HG03039 (cell line): ENCODE measurements around the gene RAB8B.
"Not testable (repeated sequence)": the region's sequence is repeated elsewhere in the genome, so short reads cannot be mapped to it uniquely, and the experiment has no call there.

Source experiments
- ATAC-seq: cut with Tn5 transposase; IDR thresholded peaks from one replicate; pipeline ENCODE4 v1.9.1; 2021; ENCODE audit warnings: mild to moderate bottlenecking, moderate library complexity; ENCODE audit not compliant: unreplicated experiment

Gene RAB8B

DNA sequence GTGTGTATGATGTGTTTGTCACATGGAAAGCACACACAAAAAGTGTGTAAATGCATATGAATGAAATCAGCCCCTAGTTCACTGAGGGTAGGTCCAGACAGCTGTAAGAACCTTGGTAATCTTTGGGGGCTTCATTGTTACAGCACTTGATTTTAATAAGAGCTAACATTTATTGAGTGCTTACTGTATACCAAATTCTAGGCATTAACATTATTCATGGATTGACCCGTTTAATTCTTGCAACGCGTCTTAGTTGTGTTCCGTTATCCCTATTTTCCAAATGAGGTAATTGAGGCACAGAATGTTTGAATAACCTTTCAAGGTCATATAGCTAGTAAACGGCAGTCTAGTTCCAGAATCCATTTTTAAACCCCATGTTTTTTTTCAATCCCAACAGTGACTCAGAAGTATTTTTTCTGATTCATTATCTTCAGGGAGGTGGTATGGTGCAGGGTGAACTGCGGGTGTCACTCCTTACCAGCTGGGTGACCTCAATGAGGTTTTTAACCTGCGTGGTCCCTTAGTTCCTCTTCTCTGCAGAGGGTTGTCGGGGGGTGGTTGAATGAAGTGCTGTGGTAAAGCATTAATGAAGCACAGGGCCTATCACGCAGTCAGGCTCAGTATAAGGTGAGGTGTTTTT lies 14.2 kb downstream of the RAB8B start:
- ATAC-seq, result no peak

DNA sequence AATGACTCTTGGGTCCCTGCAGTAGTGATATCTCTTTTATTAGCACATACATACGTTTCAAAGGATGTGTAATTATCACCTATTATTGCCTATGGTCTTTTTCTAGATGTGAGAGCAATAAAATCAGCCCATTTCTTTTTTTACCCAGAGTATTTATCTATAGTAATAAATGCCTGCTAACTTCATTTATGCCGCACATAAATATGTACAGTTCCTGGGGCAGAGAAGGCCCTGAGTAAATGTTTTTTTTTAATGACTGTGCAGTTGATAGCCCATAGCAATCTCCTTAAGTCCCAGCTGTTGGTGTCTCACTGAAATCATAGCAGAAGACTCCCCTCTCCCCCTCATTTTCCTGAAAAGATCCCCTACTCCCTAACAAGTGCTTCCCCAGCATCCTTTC lies 16.7 kb downstream of the RAB8B start:
- ATAC-seq, result no peak

- ATAC-seq, result not testable (repeated sequence)
These were observed 19.4 kb downstream of the RAB8B start for GRCh38 chr15:63208824-63209223.

DNA sequence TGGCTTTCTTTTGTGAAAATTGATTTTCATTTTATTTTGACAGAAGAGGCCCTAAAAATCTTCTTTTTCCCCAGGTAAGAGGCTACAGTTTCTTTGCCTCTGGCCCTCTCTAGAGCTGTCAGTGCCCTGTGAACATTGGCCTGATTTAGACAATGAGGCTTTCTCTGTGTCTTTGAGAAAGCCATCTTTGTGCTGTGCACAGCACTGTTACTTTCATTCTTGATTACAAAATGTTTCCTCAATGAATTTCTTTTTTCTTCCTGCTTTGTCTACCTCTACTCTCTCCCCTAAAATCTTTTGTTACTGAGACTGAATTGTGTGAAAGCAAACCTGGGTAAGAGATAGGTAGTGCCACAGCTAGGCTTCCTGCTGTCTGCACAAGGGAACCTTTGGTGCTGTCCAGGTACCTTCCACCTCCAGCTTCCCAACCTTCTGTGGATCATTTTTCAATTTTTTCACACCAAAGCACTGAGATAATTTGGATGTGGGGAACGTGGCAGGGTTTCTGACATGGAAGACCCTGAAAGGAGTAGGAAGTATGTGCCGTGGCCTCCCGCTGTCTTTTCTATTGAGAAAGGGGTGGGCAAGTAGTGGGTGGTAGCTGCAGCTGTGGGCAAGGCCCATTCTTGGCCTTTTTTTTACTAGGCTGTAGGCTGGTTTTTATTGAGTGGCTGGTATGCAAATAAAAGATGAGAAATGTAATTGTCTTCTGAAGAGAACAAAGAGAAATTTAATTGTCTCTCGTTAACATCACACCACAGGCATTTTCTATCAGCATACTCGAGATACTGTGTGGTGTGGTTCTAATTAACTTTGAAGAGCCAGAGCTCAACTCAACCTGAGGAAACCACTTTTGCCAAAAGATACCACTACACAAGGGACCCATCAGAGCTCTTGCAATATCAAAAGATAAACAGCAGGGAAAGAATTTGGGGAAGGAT lies 21.0 kb downstream of the RAB8B start:
- ATAC-seq, result no peak

GRCh38 chr15:63211092-63211490 lies 21.7 kb downstream of the RAB8B start:
- ATAC-seq, result no peak

- no peak for ATAC-seq
These were observed 22.1 kb downstream of the RAB8B start for GRCh38 chr15:63211549-63211948.

DNA sequence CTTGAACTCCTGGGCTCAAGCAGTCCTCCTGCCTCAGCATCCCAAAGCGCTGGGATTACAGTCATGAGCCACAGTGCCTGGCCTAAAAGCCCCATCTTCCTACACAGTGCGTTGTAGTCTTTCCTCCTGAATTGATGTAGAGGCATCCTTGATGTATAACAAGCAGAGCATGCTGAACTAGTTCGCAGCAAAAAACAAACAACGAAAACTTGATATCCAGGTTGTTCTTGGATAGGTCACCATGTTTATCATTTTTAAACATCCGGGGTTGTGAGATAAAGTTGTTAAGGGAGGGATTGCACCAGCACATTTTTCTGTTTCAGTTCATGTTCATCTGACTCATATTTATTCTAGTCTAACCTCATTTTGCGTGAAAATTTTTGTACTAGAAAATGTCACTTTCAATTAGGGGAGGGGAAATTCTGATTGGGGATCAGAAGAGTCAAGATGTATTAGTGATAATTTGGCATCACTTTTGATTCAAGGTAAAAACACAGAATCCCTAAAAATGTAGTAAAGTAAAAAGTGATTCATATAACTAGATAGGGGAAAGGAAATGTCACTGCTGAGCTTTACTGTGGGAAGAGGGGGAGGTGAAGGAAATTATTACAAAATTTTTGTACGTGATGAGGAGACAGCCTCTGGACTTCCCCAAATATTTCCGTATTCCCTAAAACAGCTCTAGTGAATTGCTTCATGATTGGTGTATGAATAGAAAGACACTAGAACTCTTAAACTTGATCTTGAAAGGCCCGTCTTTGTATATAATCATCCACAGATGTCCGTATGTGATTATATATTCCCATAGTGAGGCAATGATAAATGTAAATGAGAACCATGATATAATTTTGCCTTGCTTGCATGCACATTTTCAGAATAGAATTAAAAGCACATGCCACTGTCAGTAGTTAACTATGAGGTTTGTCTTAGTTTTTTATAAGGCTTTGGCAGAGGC lies 22.9 kb downstream of the RAB8B start:
- no peak for ATAC-seq

DNA sequence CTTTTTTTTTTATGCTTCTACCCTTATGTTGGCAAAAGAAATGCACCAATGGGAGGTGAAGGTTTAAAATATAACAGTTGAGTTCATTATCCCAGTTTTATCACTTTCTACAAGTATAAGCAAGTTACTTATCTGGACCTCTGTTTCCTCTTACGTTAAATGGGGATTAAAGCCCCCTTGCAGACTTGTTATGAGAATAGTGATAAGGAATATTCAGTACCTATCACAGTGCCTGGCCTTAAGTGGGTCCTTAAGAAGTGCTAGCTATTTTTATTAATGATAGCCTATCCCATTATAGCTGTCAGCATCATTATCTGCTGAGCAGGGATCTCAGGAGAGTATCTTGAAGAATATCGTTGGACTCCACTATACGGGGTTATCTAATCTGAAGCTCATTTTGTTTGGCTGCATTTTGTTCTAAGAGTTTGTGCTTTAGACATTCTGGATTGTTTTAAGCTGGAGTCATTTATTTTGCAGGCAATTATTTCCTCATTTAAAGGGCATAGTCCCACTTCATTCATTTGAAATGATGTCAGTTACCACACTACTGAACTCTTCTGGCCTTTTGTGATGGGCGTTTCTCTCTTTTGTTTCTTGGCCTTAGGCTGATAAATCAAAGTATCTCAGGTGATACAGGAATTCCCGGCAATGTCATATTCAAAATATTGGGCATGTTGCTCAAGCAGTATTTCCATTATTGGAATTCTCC lies 28.8 kb downstream of the RAB8B start:
- ATAC-seq, result no peak

DNA sequence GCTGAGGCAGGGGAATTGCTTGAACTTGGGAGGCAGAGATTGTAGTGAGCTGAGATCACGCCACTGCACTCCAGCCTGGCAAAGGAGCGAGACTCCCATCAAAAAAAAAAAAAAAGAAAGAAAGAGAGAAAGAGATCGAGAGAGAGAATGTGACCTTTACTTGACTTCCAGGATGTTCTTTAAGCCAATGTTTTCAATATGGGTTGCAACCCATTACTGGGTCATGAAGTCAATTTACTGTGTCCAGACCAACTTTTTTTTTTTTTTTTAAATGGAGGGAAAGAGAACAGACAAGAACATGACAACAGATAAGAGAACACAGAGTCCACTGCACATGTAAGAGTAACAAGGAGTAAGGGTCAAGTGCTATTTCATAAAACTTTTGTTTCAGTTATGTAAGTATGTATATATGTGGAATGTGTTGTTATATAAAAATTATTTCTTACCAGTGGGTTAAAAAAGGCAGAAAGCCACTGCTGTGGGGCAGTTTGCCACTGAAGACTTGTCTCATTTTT lies 29.8 kb downstream of the RAB8B start:
- ATAC-seq, result no peak

GRCh38 chr15:63221346-63221745 lies 31.9 kb downstream of the RAB8B start:
- ATAC-seq, result no peak

- ATAC-seq, result no peak
These were observed 34.1 kb downstream of the RAB8B start for GRCh38 chr15:63223463-63223862.

- no peak for ATAC-seq
These were observed 36.0 kb downstream of the RAB8B start for GRCh38 chr15:63225381-63225780.

GRCh38 chr15:63226155-63226883 lies 36.9 kb downstream of the RAB8B start:
- ATAC-seq, result no peak

GRCh38 chr15:63226966-63227401 lies 37.6 kb downstream of the RAB8B start:
- no peak for ATAC-seq

- no peak for ATAC-seq
These were observed 38.3 kb downstream of the RAB8B start for GRCh38 chr15:63227689-63228088.

GRCh38 chr15:63231206-63231605 lies 41.8 kb downstream of the RAB8B start:
- no peak for ATAC-seq

GRCh38 chr15:63231706-63232105 lies 42.3 kb downstream of the RAB8B start:
- no peak for ATAC-seq

- no peak for ATAC-seq
These were observed 43.0 kb downstream of the RAB8B start for GRCh38 chr15:63232405-63232804.

GRCh38 chr15:63232943-63233342 lies 43.5 kb downstream of the RAB8B start:
- ATAC-seq, result no peak
